PC-3 (cell line): ENCODE results near the gene OR6C4.

Source experiments
- CTCF ChIP-seq: fragments of 300-600 bp; sonication (generic); conservative IDR thresholded peaks from 2 replicates; pipeline ENCODE4 v1.5.1; 2017; ENCODE audit warnings: antibody characterized with exemption, low read depth, mild to moderate bottlenecking, low read length
- EZH2phosphoT487 ChIP-seq: fragments of 300-600 bp; sonication (generic); IDR thresholded peaks from 2 replicates; pipeline ENCODE4 v1.6.1; 2018; ENCODE audit warnings: mild to moderate bottlenecking, antibody characterized with exemption, low read length, borderline replicate concordance

GRCh38 chr12:55548756-55549155, 646 bp upstream of the OR6C4 start:
- TF ChIP-seq CTCF = no peak
- TF ChIP-seq EZH2phosphoT487 = no peak
